ENCODE measurements around the gene FBXL5.

- TF ChIP-seq CTCF (conservative IDR thresholded peaks at IDR 0.05) (no peak; the same call in 1 of the 2 replicates), ZFX (IDR thresholded peaks at IDR 0.05) (no peak)
Observed at GRCh38 chr4:15682242-15683142, 27.3 kb upstream of the FBXL5 start.

Data from C4-2B (cell line).